ENCODE data around the gene NDUFV2. TPM values are rescaled to one million over a fixed set of nuclear protein-coding genes. Genes with fewer than 3 reads are reported as not detected.

The NDUFV2 gene
- total and polyA plus RNA-seq, 2 donors from 2014 or later, result 131 to 391 TPM

DNA sequence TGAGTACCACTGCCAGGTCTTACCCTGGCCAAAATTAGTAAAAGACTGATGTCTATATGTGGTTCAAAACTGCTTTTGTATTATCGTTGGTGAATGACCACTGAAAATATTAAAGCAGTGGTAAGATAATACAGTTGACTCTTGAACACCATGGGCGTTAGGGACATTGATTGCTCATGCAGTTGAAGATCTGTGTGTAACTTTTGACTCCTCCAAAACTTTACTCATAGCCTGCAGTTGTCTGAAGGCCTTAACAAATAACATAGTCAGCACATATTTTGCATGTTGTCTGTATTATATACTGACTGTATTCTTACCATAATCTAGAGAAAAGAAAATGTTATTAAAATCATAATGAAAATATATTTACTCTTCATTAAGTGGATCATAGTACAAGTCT lies 28.3 kb downstream of the NDUFV2 start:
- DNase-seq, result no peak
- no peaks in the 10 kb centered on the region for H3K9me3 ChIP-seq (ENCODE audit: control insufficient read depth in 2 of 3, insufficient read depth in 1 of 3, low read length in 3 of 3)
- intact Hi-C loops (cut with DNase I), result no loop called here
- H3K36me3 ChIP-seq (ENCODE audit: control insufficient read depth in 2 of 3, insufficient read depth in 3 of 3, low read length in 3 of 3), result peaks cover 2 to 38% (median 15%) of the 10 kb centered on the region in 3 donors
- TF ChIP-seq, protein P1, sequence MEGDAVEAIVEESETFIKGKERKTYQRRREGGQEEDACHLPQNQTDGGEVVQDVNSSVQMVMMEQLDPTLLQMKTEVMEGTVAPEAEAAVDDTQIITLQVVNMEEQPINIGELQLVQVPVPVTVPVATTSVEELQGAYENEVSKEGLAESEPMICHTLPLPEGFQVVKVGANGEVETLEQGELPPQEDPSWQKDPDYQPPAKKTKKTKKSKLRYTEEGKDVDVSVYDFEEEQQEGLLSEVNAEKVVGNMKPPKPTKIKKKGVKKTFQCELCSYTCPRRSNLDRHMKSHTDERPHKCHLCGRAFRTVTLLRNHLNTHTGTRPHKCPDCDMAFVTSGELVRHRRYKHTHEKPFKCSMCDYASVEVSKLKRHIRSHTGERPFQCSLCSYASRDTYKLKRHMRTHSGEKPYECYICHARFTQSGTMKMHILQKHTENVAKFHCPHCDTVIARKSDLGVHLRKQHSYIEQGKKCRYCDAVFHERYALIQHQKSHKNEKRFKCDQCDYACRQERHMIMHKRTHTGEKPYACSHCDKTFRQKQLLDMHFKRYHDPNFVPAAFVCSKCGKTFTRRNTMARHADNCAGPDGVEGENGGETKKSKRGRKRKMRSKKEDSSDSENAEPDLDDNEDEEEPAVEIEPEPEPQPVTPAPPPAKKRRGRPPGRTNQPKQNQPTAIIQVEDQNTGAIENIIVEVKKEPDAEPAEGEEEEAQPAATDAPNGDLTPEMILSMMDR (IDR thresholded peaks at IDR 0.05; ENCODE audit: borderline replicate concordance, extremely low read depth, insufficient read depth), result no peak
- no peaks in the 10 kb centered on the region for H3K27me3 ChIP-seq (ENCODE audit: control insufficient read depth, insufficient read depth, low read length)
- FAIRE-seq, result no peak
- no peak overlapping the region for H3K9ac ChIP-seq (ENCODE audit: low read length in 3 of 3)
- peaks cover 0 to 12% (median 7%) of the 10 kb centered on the region in 3 donors for H3K4me1 ChIP-seq (ENCODE audit: control insufficient read depth in 2 of 3, insufficient read depth in 2 of 3, low read depth in 1 of 3, low read length in 3 of 3)
- H3K4me3 ChIP-seq (ENCODE audit: low read length in 3 of 3), result no peak overlapping the region
- H3K27ac ChIP-seq (ENCODE audit: low read depth in 2 of 2, low read length in 2 of 2), result no peak overlapping the region

DNA sequence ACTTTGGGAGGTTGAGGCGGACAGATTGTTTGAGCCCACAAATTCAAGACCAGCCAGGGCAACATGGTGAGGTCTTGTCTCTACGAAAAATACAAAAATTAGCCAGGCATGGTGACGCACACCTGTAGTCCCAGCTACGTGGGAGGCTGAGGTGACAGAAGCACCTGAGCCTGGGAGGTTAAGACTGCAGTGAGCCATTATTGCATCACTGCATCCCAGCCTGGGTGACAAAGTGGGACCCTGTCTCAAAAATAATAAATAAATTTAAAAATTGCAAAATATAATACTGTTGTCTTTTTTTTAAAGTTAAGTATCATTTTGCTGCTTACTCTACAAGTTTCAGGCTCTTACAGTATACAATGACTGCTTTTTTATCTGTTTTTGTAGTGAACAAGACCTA lies 30.1 kb downstream of the NDUFV2 start:
- Histone ChIP-seq H3K4me3 (ENCODE audit: low read length in 3 of 3) (no peak overlapping the region), H3K9me3 (ENCODE audit: control insufficient read depth in 2 of 3, insufficient read depth in 1 of 3, low read length in 3 of 3) (no peaks in the 10 kb centered on the region), H3K27ac (ENCODE audit: low read depth in 2 of 2, low read length in 2 of 2) (no peak overlapping the region), H3K27me3 (ENCODE audit: control insufficient read depth, insufficient read depth, low read length) (no peaks in the 10 kb centered on the region), H3K4me1 (ENCODE audit: control insufficient read depth in 2 of 3, insufficient read depth in 2 of 3, low read depth in 1 of 3, low read length in 3 of 3) (peaks cover 0 to 12% (median 8%) of the 10 kb centered on the region in 3 donors), H3K36me3 (ENCODE audit: control insufficient read depth in 2 of 3, insufficient read depth in 3 of 3, low read length in 3 of 3) (peaks cover 2 to 30% (median 12%) of the 10 kb centered on the region in 3 donors), H3K9ac (ENCODE audit: low read length in 3 of 3) (no peak overlapping the region)
- DNase-seq (no peak), FAIRE-seq (no peak)
- intact Hi-C loops (cut with DNase I), result no loop called here
- TF ChIP-seq, protein P1 (IDR thresholded peaks at IDR 0.05; ENCODE audit: borderline replicate concordance, extremely low read depth, insufficient read depth), result no peak

DNA sequence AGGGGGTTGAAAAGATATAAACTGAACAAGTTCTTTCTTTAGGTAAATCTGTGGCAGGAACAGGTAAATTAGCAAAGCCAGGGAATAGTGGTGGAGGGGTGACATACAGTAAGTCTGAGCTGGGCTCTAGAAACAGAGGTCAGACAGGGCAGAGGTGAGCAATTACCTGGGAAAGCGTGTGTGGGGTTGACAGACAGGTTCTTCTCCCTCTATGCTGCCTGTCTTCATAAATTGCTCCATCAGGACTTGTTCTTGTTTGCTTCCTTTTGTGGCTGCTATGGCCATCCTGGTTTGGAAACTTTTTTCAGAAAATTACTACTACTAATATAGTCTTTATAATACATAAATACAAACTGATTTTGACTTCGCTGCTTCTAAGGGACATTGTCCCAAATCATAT lies 30.7 kb downstream of the NDUFV2 start:
- FAIRE-seq (no peak), DNase-seq (no peak)
- Histone ChIP-seq H3K27ac (ENCODE audit: low read depth in 2 of 2, low read length in 2 of 2) (no peak overlapping the region), H3K36me3 (ENCODE audit: control insufficient read depth in 2 of 3, insufficient read depth in 3 of 3, low read length in 3 of 3) (peaks cover 2 to 24% (median 8%) of the 10 kb centered on the region in 3 donors), H3K9me3 (ENCODE audit: control insufficient read depth in 2 of 3, insufficient read depth in 1 of 3, low read length in 3 of 3) (no peaks in the 10 kb centered on the region), H3K4me3 (ENCODE audit: low read length in 3 of 3) (no peak overlapping the region), H3K9ac (ENCODE audit: low read length in 3 of 3) (no peak overlapping the region), H3K27me3 (ENCODE audit: control insufficient read depth, insufficient read depth, low read length) (no peaks in the 10 kb centered on the region), H3K4me1 (ENCODE audit: control insufficient read depth in 2 of 3, insufficient read depth in 2 of 3, low read depth in 1 of 3, low read length in 3 of 3) (peaks cover 0 to 12% (median 8%) of the 10 kb centered on the region in 3 donors)
- intact Hi-C loops (cut with DNase I), result no loop called here
- TF ChIP-seq, protein P1 (IDR thresholded peaks at IDR 0.05; ENCODE audit: borderline replicate concordance, extremely low read depth, insufficient read depth), result no peak

All from kidney (tissue), 14 donors.